Neuronal stem cell (in vitro differentiated cells): ENCODE measurements around the gene IL16.

Experiments
- DNase-seq: peaks from one replicate; pipeline ENCODE4 v3.0.0-alpha.2; 2013; ENCODE audit warnings: low spot score
- H2AFZ ChIP-seq: one replicate; pipeline ENCODE4 v1.6.1; 2013; ENCODE audit warnings: mild to moderate bottlenecking, low read length, inconsistent platforms
- H2AK5ac ChIP-seq: 2 replicates; pipeline ENCODE4 v1.6.1; 2013; ENCODE audit warnings: low read depth, mild to moderate bottlenecking, inconsistent platforms, low read length, moderate library complexity, mixed read lengths
- H2BK120ac ChIP-seq: 2 replicates; pipeline ENCODE4 v1.6.1; 2013; ENCODE audit warnings: low read depth, mild to moderate bottlenecking, inconsistent platforms, low read length, moderate library complexity, mixed read lengths
- H2BK12ac ChIP-seq: one replicate; pipeline ENCODE4 v1.6.1; 2013; ENCODE audit warnings: low read length, inconsistent platforms
- H2BK15ac ChIP-seq: 2 replicates; pipeline ENCODE4 v1.6.1; 2013; ENCODE audit warnings: mild to moderate bottlenecking, low read length, inconsistent platforms, mixed read lengths
- H2BK5ac ChIP-seq: one replicate; pipeline ENCODE4 v1.6.1; 2013; ENCODE audit warnings: inconsistent platforms, mild to moderate bottlenecking, low read length, moderate library complexity
- H3K14ac ChIP-seq: one replicate; pipeline ENCODE4 v1.6.1; 2013; ENCODE audit warnings: low read length, inconsistent platforms
- H3K18ac ChIP-seq: 2 replicates; pipeline ENCODE4 v1.6.1; 2013; ENCODE audit warnings: low read length, inconsistent platforms
- H3K23ac ChIP-seq: 2 replicates; pipeline ENCODE4 v1.6.1; 2013; ENCODE audit warnings: low read depth, mild to moderate bottlenecking, mixed read lengths, low read length, inconsistent platforms; ENCODE audit not compliant: poor library complexity
- H3K27ac ChIP-seq: replicated peaks from 3 replicates; pipeline ENCODE4 v1.5.1; 2013; ENCODE audit warnings: low read length, inconsistent platforms
- H3K27me3 ChIP-seq, 3 experiments: 2 replicates each; pipeline ENCODE4 v1.6.1; 2013; ENCODE audit warnings: low read length in 3 of 3, mild to moderate bottlenecking in 2 of 3, inconsistent platforms in 1 of 3, low read depth in 1 of 3, mixed read lengths in 1 of 3, moderate library complexity in 1 of 3; ENCODE audit not compliant: control insufficient read depth in 3 of 3, insufficient read depth in 3 of 3
- H3K36me3 ChIP-seq, 2 donors: replicated peaks in 1 of 2; 2 replicates each; pipeline ENCODE4 v1.6.1; 2013; ENCODE audit warnings: low read length in 2 of 2; ENCODE audit not compliant: control insufficient read depth in 2 of 2, insufficient read depth in 2 of 2
- H3K4ac ChIP-seq: 2 replicates; pipeline ENCODE4 v1.6.1; 2013; ENCODE audit warnings: inconsistent platforms, mild to moderate bottlenecking, low read length, moderate library complexity
- H3K4me1 ChIP-seq, 2 donors: 1 replicate in 1 of 2; 2 replicates in 1 of 2; pipeline ENCODE4 v1.6.1; 2013; ENCODE audit warnings: low read length in 2 of 2, low read depth in 1 of 2; ENCODE audit not compliant: control insufficient read depth in 2 of 2, insufficient read depth in 1 of 2
- H3K4me2 ChIP-seq: one replicate; pipeline ENCODE4 v1.6.1; 2013; ENCODE audit warnings: mild to moderate bottlenecking, low read length, inconsistent platforms; ENCODE audit not compliant: insufficient read depth, poor library complexity, severe bottlenecking
- H3K4me3 ChIP-seq, 2 donors: 2 replicates each; pipeline ENCODE4 v1.5.1; 2013; ENCODE audit warnings: low read length in 2 of 2, mild to moderate bottlenecking in 2 of 2, inconsistent platforms in 1 of 2, moderate library complexity in 1 of 2
- H3K79me1 ChIP-seq: one replicate; pipeline ENCODE4 v1.6.1; 2013; ENCODE audit warnings: low read depth, mild to moderate bottlenecking, inconsistent platforms, low read length, moderate library complexity
- H3K9ac ChIP-seq: one replicate; pipeline ENCODE4 v1.6.1; 2013; ENCODE audit warnings: mild to moderate bottlenecking, low read depth, low read length, inconsistent platforms; ENCODE audit not compliant: poor library complexity
- H3K9me3 ChIP-seq, 2 donors: replicated peaks in 1 of 2; 2 replicates each; pipeline versions ENCODE3 to v1.6.1; 2013; ENCODE audit warnings: low read length in 2 of 2, mild to moderate bottlenecking in 2 of 2, inconsistent platforms in 1 of 2, low read depth in 1 of 2, mixed read lengths in 1 of 2, moderate library complexity in 1 of 2; ENCODE audit not compliant: control insufficient read depth in 2 of 2, insufficient read depth in 1 of 2
- H4K8ac ChIP-seq: one replicate; pipeline ENCODE4 v1.6.1; 2013; ENCODE audit warnings: low read depth, mild to moderate bottlenecking, inconsistent platforms, low read length, moderate library complexity
- H4K91ac ChIP-seq: one replicate; pipeline ENCODE4 v1.6.1; 2013; ENCODE audit warnings: low read length, low read depth, mild to moderate bottlenecking, inconsistent platforms; ENCODE audit not compliant: poor library complexity
- WGBS, 2 donors: extraction: QIAGEN DNeasy Blood & Tissue Kit; methylation state at CpG; one replicate each; pipeline ENCODE4 v1.1.7; 2013; ENCODE audit warnings: missing lambda C conversion rate in 2 of 2, mixed read lengths in 1 of 2; ENCODE audit not compliant: insufficient read length in 2 of 2, insufficient replicate concordance in 1 of 2; ENCODE audit errors: extremely low coverage in 2 of 2; 5-methylcytosine and 5-hydroxymethylcytosine counted together

Gene IL16

GRCh38 chr15:81190922-81191507 lies 5.7 kb upstream of the IL16 start:
- WGBS, 2 donors = no CpG with 5 or more reads among the region's 3 CpGs
- H3K36me3 ChIP-seq = no peaks in the 10 kb centered on the region
- H3K27me3 ChIP-seq = no peaks in the 10 kb centered on the region
- H3K18ac ChIP-seq = no peak overlapping the region
- H3K79me1 ChIP-seq = no peaks in the 10 kb centered on the region
- H3K4me3 ChIP-seq = no peak overlapping the region
- H3K23ac ChIP-seq = no peak overlapping the region
- H2AFZ ChIP-seq = no peak overlapping the region
- H3K9me3 ChIP-seq = no peaks in the 10 kb centered on the region
- H3K27ac ChIP-seq = no peak overlapping the region
- no peak overlapping the region for H3K4ac ChIP-seq
- no peak overlapping the region for H2BK120ac ChIP-seq
- no peak overlapping the region for H3K9ac ChIP-seq
- no peak for DNase-seq
- no peak overlapping the region for H3K4me2 ChIP-seq
- H2BK15ac ChIP-seq = no peak overlapping the region
- no peak overlapping the region for H2BK12ac ChIP-seq
- H4K8ac ChIP-seq = no peak overlapping the region
- H3K4me1 ChIP-seq = peaks cover 0 to 10% of the 10 kb centered on the region in 2 donors
- H2BK5ac ChIP-seq = no peak overlapping the region
- H2AK5ac ChIP-seq = no peak overlapping the region
- H4K91ac ChIP-seq = no peak overlapping the region
- H3K14ac ChIP-seq = no peak overlapping the region

DNA sequence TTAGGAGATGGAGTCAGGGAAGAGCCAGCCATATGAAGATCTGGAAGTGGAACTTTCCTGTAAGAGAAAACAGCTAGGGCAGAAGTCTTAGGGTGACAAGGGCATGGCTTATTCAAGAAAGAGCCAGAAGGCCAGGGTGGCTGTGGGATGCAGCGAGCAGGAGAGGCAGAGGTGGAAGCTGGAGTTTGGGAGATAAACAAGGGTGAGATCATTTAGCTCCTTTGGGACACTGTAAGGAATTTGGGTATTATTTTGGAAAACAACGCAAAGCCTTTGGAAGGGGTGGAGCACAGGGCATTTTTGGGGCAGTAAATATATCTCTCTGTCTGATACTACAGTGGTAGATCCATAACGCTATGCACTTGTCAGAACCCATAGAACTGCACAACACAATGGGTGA lies 5.0 kb upstream of the IL16 start:
- Histone ChIP-seq H2BK5ac (no peak overlapping the region), H4K91ac (no peak overlapping the region), H3K4me1 (peaks cover 0 to 10% of the 10 kb centered on the region in 2 donors), H3K23ac (no peak overlapping the region), H2AK5ac (no peak overlapping the region), H3K4ac (no peak overlapping the region), H4K8ac (no peak overlapping the region), H3K14ac (no peak overlapping the region), H2BK120ac (no peak overlapping the region), H3K27ac (no peak overlapping the region), H3K79me1 (no peaks in the 10 kb centered on the region), H3K18ac (no peak overlapping the region), H3K27me3 (no peaks in the 10 kb centered on the region), H3K36me3 (no peaks in the 10 kb centered on the region), H3K9ac (no peak overlapping the region), H2BK15ac (no peak overlapping the region), H2BK12ac (no peak overlapping the region), H3K9me3 (no peaks in the 10 kb centered on the region), H2AFZ (no peak overlapping the region), H3K4me2 (no peak overlapping the region), H3K4me3 (no peak overlapping the region)
- no CpG with 5 or more reads among the region's 3 CpGs for WGBS, 2 donors
- DNase-seq = no peak

GRCh38 chr15:81194723-81195122 lies 2.0 kb upstream of the IL16 start:
- WGBS, 2 donors = no CpG with 5 or more reads among the region's 5 CpGs
- no peak overlapping the region for H3K23ac ChIP-seq
- H3K4ac ChIP-seq = no peak overlapping the region
- H2BK12ac ChIP-seq = no peak overlapping the region
- no peak overlapping the region for H3K4me3 ChIP-seq
- no peak overlapping the region for H4K8ac ChIP-seq
- no peaks in the 10 kb centered on the region for H3K27me3 ChIP-seq
- H2AFZ ChIP-seq = no peak overlapping the region
- H2BK120ac ChIP-seq = no peak overlapping the region
- no peak overlapping the region for H3K27ac ChIP-seq
- DNase-seq = no peak
- H3K79me1 ChIP-seq = no peaks in the 10 kb centered on the region
- no peak overlapping the region for H3K14ac ChIP-seq
- no peak overlapping the region for H3K9ac ChIP-seq
- no peak overlapping the region for H4K91ac ChIP-seq
- H2AK5ac ChIP-seq = no peak overlapping the region
- no peak overlapping the region for H3K18ac ChIP-seq
- no peak overlapping the region for H3K4me2 ChIP-seq
- no peaks in the 10 kb centered on the region for H3K36me3 ChIP-seq
- no peak overlapping the region for H2BK5ac ChIP-seq
- H3K9me3 ChIP-seq = no peaks in the 10 kb centered on the region
- H2BK15ac ChIP-seq = no peak overlapping the region
- H3K4me1 ChIP-seq = peaks cover 0 to 15% of the 10 kb centered on the region in 2 donors

DNA sequence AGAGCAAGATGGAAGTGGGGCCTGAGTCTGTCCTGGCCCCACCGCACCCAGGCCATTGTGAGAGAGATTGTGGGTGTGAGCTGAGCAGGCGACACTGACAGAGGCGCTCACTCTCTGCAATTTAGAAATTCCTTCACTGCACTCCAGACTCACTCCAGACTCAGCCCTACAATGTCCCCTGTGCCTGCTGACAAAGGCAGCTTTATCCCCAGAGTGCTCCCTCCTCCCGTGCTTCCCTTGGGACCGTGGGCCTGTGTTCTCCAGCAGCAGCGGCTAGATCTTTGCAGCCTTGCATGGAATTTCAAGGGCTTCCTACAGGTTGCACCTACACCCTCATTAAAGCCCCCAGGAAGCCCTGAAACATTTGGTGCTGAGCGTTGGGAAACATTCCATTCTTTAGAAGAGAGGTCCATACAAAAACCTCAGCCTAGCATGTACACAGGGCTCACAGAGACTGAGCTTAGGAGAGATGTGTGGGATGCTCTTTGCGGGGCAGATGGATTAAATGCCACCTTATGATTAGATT lies 1.3 kb upstream of the IL16 start:
- Histone ChIP-seq H3K27me3 (no peaks in the 10 kb centered on the region), H3K4me3 (no peak overlapping the region), H3K9ac (no peak overlapping the region), H2BK5ac (no peak overlapping the region), H3K18ac (peak overlapping the region; percentile 45), H3K4ac (no peak overlapping the region), H3K4me2 (no peak overlapping the region), H3K14ac (no peak overlapping the region), H3K27ac (no peak overlapping the region), H2AFZ (no peak overlapping the region), H2BK15ac (peak overlapping the region; percentile 50), H3K4me1 (peaks cover 0 to 15% of the 10 kb centered on the region in 2 donors), H3K79me1 (no peaks in the 10 kb centered on the region), H4K8ac (no peak overlapping the region), H4K91ac (no peak overlapping the region), H3K9me3 (no peaks in the 10 kb centered on the region), H2BK12ac (no peak overlapping the region), H3K23ac (no peak overlapping the region), H2BK120ac (no peak overlapping the region), H3K36me3 (no peaks in the 10 kb centered on the region), H2AK5ac (no peak overlapping the region)
- peak; percentile 26 for DNase-seq
- WGBS, 2 donors = no CpG with 5 or more reads among the region's 8 CpGs
